LNCaP clone FGC (cell line): ENCODE results near the gene CAMK1.

Source experiments
- DNase-seq: peaks from one replicate; pipeline ENCODE4 v3.0.0-alpha.2; 2011; ENCODE audit warnings: low read depth
- H3K4me3 ChIP-seq: 2 replicates; pipeline ENCODE4 v1.5.1; 2011; ENCODE audit warnings: mild to moderate bottlenecking, low read depth, low read length, control low read depth
- TF ChIP-seq, protein P1 (sequence below): IDR thresholded peaks from 2 replicates; pipeline ENCODE4 v1.5.1; 2012; ENCODE audit warnings: mild to moderate bottlenecking; ENCODE audit not compliant: control insufficient read depth, insufficient read depth; ENCODE audit errors: extremely low read depth

CAMK1 gene

DNA sequence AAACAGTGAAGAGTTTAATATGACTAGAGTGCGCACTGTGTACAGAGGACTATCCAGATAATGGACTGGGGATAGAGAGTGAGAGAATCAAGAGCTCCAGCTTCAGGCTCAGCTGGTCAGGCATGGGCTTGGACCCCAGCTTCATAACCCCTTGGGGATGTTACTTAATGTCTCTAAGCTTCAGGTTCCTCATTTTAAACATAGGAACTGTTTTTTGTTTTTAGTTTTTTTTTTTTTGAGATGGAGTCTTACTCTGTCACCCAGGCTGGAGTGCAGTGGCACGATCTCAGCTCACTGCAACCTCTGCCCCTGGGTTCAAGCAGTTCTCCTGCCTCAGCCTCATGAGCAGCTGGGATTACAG lies 48.1 kb downstream of the CAMK1 start:
- H3K4me3 ChIP-seq: no peak overlapping the region
- TF ChIP-seq, protein P1, sequence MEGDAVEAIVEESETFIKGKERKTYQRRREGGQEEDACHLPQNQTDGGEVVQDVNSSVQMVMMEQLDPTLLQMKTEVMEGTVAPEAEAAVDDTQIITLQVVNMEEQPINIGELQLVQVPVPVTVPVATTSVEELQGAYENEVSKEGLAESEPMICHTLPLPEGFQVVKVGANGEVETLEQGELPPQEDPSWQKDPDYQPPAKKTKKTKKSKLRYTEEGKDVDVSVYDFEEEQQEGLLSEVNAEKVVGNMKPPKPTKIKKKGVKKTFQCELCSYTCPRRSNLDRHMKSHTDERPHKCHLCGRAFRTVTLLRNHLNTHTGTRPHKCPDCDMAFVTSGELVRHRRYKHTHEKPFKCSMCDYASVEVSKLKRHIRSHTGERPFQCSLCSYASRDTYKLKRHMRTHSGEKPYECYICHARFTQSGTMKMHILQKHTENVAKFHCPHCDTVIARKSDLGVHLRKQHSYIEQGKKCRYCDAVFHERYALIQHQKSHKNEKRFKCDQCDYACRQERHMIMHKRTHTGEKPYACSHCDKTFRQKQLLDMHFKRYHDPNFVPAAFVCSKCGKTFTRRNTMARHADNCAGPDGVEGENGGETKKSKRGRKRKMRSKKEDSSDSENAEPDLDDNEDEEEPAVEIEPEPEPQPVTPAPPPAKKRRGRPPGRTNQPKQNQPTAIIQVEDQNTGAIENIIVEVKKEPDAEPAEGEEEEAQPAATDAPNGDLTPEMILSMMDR: no peak
- DNase-seq: no peak

DNA sequence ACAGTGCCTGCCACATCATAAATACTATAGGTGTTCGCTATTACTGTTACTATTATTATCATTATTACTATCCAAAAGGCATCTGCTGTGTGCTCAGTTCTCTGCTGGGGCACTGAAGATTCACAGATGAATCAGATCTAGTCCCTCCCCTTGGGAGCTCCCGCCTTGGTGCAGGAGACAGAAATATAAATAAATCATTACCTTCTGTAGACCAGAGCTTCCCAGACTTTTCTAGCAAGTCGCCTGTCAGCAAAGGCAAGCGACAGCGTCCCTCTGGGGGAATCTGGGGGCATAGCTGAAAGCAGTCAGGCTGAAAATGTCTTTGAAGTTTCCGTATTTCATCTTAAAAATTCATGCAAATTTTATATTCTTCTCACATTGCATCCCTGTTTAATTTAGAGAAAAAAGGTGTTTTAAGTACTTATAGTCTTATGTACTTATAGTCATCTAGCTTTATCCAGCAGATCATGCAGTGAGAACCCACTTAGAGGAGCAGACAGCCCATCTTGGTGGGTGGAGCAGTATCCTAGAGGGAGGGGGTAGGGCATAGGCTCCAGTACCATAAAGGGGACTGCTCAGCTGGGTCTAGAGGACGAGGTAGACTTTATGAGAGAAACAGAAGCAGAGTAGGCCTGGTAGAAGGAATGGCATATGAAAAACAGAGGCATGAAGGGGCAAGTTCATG lies 48.6 kb downstream of the CAMK1 start:
- DNase-seq: no peak
- TF ChIP-seq, protein P1: no peak
- no peak overlapping the region for H3K4me3 ChIP-seq

DNA sequence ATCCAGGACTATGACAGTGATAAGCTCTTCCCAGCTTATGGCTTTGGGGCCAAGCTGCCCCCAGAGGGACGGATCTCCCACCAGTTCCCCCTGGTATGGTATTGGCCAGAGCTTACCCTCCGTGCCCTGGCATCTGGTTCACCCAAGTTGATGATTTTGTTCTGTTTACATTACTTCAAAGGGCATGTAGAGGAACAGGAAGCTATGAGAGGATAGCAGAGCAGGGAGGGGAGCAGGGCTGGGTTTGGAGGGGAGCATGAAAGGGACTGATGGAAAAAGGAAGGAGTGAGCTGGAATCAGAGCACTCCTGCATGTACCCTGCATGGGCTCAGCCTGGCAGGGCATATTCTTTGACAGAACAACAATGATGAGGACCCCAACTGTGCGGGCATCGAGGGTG lies 51.6 kb downstream of the CAMK1 start:
- no peak overlapping the region for H3K4me3 ChIP-seq
- no peak for DNase-seq
- TF ChIP-seq, protein P1: no peak

DNA sequence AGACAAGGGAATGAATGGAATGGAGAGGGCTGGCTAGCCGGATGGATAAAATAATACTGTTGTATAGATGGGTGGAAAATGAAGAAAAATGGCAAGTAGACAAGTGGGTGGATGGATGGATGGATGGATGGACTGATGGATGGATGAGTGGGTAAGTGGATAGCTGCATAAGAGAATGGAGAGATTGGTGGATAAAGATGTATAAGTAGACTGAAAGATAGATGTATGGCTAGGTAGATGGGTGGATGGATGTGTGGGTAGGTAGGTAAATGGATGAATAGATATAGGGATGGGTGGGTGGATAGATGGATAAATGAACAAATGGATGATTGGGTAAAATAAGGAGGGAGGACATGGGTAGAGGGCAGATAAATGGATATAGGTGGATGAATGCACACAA lies 52.2 kb downstream of the CAMK1 start:
- TF ChIP-seq, protein P1: no peak
- DNase-seq: no peak
- no peak overlapping the region for H3K4me3 ChIP-seq

DNA sequence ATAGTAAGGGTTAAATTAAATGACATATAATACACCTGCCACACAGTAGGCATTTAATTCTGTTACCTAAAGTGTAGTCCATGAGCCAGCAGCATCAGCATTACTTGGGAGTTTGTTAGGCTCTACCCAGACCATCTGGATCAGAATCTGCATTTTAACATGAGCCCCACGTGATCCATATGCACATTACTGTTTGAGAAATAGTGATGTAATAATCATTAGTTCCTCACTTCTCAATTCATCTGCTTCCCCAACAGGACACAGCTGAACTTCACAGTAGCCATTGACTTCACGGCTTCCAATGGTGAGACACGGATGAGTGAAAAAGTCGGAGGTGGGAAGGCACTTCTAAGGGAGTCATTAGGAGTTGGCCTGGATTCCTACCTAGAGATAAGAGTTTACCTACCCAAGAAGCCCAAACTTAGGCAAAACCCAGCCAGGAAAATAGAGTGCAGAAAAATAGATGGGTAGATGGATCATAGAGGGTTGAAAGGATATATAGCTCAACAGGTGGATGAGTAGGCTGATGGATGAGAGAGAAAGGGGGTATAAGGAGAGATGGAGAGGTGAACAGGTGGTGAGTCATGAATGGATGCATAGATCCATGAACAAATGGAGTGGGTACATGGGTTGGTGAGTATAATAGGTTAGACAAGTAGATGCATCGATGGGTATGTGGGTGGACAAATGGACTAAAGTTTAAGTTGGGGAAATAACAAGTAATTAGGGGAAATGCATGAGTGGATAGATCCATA lies 52.8 kb downstream of the CAMK1 start:
- DNase-seq: no peak
- TF ChIP-seq, protein P1: no peak
- no peak overlapping the region for H3K4me3 ChIP-seq

DNA sequence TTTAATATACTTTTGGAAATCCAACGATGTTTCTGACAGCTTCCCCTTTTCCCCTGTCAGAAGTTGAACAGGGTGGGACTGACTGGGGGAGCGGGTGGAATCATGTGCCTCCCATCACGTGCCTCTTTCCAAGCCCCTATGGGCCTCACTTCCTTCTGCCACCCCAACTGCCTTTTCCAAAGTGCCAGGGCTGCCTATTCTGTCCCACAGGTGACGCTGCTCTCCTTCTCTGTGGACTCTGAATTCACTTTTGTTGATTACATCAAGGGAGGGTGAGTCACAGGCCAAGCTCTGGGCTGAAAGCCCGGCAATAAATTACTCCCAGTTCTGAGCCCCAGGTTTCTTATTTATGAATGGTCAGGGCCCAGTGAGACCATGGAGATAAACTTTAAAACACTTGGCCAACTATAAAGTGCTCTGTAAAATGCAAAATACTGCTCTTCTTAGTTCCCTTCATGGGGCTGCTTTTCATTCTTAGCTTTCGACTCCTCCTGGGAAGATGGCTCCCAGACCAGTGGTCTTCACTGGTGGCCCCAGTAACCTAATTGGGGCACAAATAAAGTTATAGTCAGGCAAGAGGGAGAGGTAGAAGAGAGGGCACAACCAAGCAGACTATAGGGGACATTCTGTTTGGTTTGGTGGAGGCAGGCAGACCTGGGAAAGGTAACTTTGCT lies 53.8 kb downstream of the CAMK1 start:
- no peak overlapping the region for H3K4me3 ChIP-seq
- TF ChIP-seq, protein P1: peak; percentile 97
- peak; percentile 76 for DNase-seq
